Adrenal gland (tissue), 5 donors: ENCODE measurements around the gene DNAJC1.
"Not testable (repeated sequence)": the region's sequence is repeated elsewhere in the genome, so short reads cannot be mapped to it uniquely, and the experiment has no call there.

Experiments
- POLR2A ChIP-seq, 2 donors: fragments of 450-650 bp; IDR thresholded peaks; one replicate each; pipeline ENCODE4 v1.6.1; 2017; ENCODE audit warnings: antibody characterized with exemption in 2 of 2, mild to moderate bottlenecking in 2 of 2, moderate library complexity in 1 of 2
- TF ChIP-seq, protein P1 (sequence below), 6 experiments: fragments of 450-650 bp in 4 of 6; fragments of 200-600 bp in 2 of 6; sonication (generic) in 1 of 6; IDR thresholded peaks; 1 replicate in 5 of 6; 2 replicates in 1 of 6; pipeline versions ENCODE4 v1.5.1 to v1.8.0; 2016 to 2021; ENCODE audit warnings: antibody characterized with exemption in 6 of 6, mild to moderate bottlenecking in 2 of 6, moderate library complexity in 1 of 6
- donor health status: DM: no; HTN: no; CAD: no.

DNA sequence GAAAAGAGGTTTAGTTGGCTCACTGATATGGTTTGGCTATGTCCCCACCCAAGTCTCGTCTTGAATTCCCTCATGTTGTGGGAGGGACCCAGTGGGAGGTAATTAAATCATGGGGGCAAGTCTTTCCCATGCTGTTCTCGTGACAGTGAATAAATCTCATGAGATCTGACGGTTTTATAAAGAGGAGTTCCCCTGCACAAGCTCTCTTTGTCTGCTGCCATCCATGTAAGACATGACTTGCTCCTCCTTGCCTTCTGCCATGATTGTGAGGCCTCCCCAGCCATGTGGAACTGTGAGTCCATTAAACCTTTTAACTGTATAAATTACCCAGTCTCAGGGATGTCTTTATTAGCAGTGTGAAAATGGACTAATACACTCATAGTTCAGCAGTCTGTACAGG is 28.7 kb upstream of the DNAJC1 start:
- TF ChIP-seq, protein P1, sequence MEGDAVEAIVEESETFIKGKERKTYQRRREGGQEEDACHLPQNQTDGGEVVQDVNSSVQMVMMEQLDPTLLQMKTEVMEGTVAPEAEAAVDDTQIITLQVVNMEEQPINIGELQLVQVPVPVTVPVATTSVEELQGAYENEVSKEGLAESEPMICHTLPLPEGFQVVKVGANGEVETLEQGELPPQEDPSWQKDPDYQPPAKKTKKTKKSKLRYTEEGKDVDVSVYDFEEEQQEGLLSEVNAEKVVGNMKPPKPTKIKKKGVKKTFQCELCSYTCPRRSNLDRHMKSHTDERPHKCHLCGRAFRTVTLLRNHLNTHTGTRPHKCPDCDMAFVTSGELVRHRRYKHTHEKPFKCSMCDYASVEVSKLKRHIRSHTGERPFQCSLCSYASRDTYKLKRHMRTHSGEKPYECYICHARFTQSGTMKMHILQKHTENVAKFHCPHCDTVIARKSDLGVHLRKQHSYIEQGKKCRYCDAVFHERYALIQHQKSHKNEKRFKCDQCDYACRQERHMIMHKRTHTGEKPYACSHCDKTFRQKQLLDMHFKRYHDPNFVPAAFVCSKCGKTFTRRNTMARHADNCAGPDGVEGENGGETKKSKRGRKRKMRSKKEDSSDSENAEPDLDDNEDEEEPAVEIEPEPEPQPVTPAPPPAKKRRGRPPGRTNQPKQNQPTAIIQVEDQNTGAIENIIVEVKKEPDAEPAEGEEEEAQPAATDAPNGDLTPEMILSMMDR (IDR thresholded peaks at IDR 0.05): not testable (repeated sequence)
- not testable (repeated sequence) for TF ChIP-seq POLR2A (IDR thresholded peaks at IDR 0.05)
